Measurements from ENCODE around the gene NKG7.
"Not testable (repeated sequence)": the region's sequence is repeated elsewhere in the genome, so short reads cannot be mapped to it uniquely, and the experiment has no call there.

The NKG7 gene, protein sequence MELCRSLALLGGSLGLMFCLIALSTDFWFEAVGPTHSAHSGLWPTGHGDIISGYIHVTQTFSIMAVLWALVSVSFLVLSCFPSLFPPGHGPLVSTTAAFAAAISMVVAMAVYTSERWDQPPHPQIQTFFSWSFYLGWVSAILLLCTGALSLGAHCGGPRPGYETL

DNA sequence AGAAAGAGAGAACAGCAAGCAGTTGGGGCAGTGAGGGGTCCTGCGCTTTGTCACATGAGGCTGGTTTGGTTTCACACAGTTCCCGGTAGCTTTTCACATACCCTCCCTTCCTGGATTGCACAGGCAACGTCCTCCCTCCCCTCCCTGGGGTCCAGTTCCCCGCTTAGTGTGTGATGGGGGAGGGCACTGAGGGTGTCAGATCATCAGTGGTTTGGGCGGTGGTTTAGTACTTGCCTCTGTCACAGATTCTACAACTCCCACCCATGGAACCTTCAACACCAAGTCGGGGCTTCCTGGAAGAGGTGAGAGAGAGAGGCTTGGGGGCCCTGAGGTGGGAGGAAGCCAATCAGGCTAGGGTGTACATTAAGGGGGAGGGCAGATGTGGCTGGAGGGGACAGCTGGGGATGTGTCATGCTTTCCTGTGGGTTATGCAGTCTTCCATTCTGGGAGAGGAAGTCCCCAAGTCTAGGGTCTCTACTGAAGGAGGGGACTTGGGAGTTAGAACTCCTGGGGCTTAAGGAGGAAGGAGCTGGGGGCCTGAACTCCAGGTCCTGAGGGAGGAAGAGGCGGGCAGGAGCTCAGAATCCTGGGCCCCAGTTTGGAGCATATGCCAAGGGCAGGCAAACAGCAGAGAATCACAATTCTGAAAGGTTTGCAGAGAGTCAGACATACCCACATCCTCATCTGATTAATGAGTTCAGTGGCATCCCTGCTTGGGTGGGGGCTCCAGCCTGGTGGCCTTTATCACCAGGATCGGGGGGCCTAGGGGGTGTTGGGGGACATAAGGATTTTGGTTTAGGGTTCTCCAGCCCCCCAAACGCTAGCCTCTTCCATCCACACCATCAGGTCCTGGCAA, at the start of gene NKG7:
NKG7 (minus strand) TSS at position 6 of the 856 bp plus-strand sequence. CDS start 119 bp downstream, outside the sequence.
- DNase-seq = no peak

DNA sequence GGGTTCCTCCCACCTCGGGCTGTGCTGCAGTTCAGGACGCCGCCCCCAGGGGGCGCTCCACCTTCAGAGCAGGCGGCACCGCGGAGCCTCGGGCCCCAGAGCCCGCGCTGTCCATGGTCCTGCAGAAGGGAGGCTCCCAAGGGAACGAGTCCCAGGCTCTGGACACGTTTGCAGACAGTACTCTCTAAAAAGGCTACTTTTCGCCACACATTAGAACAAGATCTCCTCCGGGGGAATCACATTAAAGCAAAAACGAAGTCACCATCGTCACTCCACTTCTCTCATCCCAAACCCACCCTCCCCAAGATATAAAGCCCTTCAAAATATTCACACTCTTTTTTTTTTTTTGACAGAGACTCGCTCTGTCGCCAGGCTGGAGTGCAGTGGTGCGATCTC, 49.6 kb upstream of the NKG7 start:
- DNase-seq = peak; percentile 71

DNA sequence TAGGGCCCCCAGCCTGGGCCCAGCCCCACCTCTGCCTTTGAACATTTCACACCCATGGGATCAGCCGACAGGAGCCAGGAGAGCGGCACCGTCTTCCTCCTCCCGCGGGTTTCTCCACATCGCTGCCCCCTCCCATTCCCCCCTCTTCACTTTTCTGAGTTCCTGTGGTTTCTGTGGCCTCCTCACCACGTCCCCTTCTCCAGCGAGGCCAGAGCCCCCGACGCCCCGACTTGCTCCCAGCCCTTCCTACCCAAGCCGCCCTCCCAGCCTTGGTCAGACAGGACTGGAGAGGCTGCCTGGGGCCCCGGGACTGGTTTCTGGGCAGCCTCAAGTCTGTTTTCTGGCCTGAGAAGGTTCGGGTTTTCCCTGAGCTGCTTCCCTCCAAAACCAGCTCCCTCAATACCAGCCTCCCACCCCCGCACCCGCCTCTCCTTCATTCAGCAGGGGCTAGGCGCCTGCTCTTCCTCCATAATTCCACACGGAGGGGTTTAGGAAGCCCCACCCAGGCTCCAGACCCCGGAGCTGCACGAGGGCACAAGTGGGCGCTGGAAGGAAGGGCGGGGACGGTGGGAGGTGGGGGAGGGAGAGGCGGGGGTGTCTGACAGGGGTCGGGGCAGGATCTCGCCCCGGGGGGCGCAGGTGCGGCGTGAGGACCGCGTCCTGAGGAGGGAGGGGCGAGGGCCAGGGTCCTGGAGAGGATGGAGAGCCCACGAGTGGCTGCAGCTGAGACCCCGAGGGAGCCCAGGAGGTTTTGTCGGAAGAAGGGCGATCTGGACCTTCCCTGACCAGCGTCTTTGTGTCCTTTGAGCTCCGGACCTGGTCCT, 49.0 kb upstream of the NKG7 start:
- no peak for DNase-seq

DNA sequence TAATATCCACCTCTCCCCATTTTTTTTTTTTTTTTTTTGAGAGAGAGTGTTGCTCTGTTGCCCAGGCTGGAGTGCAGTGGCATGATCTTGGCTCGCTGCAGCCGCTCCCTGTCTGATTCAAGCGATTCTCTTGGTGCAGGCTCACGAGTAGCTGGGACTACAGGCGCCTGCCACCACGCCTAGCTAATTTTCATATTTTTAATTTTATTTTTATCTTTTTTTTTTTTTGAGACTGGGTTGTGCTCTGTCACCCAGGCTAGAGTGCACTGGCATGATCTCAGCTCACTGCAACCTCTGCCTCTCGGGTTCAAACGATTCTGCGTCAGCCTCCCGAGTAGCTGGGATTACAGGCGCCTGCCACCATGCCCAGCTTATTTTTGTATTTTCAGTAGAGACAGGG, 48.1 kb upstream of the NKG7 start:
- not testable (repeated sequence) for DNase-seq

DNA sequence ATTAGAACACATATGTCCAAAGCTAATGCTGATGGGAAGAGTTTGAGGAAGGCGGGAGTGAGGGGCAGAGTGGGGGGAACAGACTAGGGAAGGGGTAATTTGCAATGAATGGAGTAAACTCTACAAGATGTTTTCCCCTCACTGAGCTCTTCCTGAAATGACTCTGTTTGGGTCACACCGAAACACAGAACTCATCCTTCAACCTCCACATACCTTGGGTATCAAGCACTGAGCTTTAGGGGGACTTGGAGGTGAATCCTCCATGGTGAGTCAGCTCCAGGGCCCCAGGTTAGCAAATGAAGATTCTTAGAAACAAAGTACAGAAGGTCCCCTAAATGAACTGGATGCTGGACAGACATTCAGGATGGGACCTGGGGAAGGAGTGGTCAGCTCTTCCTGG, 46.3 kb upstream of the NKG7 start:
- no peak for DNase-seq

DNA sequence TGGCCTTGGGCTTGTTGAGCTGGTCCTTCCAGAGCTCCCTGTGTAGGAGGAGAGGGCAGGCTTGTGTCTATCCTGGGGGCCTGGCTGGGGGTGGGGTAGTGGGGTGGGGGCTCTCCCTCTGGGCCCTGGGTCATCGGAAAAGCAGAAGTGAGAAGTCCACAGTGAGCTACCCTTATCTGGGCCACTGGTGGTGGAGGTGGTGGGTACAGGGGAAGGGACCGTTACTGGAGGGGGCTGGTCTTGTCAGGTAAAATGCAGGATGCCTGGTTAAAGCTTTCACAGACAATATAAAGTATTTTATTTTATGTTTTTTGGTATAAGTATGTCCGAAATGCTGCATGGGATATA, 45.3 kb upstream of the NKG7 start:
- DNase-seq = no peak

DNA sequence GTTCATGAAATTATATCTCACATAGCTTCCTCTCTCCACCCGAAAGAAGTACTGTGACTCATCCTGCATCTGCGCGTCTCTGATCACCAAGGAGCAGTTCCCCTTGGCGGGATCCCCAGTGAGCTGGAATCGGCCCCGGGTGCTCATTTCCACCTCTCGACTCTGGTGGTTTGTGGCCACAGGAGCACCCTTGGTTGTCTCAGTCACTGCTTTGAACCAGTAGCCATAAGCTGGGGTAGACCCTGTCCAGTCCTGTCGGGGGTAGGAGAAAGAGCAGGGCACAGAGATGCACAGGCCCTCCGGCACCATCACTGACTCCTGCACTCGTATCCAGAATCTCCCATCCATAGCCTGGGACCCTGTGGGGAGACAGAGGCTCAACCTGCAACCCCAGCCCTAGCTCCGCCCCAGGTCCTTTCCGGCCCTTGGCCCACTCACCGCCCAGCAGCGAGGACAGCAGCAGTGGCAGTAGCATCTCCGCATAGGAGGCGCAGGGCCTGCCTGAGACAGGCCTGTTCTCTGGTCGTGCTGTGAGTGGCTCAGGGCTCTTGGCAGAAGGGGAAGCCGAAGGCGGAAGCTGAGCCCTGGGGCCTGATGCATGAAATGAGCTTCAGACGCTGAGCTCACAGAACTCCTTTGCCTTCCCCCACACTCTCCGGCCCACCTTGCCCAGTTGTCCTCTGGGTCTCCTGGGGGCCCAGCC, 44.8 kb upstream of the NKG7 start, which contains the start of gene SIGLEC10:
SIGLEC10 (minus strand) TSS at position 536 of the 703 bp plus-strand sequence; CDS start at position 475, 61 bp downstream.
- no peak for DNase-seq

DNA sequence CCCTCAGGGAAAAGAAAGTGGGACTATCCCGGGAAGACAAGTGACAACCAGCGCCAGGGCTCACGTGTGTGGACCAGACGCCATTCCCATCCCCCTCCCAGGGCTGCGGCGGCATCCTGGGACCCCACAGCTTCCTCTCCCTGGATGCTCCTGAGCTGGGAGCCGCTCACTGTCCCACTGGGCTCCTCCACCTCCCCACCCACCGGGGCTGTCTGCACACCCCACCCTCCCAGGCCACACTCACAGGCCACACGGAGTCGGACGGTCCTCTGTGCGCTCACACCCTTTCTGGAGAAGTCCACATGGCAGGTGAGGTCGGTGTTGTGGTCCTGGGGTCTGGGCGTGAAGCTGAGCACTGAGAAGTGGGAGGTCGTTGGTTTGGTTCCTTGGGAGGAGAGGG, 44.0 kb upstream of the NKG7 start:
- not testable (repeated sequence) for DNase-seq

DNA sequence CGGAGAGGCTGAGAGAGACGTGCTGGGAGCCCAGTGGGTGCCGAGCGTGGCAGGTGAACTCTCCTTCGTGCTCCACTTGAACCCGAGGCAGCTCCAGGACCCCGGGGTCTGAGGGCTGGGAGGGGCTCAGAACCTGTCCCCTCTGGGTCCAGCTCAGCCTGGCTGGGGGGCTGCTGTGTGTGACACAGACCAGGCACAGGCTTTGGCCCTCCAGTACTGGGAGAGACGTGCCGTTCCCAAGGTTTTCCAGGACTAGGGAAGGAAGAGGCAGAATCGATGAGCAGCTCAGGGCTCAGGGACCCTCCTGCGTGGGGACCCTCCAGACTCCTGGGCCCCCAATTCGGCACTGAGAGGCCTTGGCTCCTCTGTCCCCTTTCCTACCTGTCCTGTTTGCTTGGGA, 42.7 kb upstream of the NKG7 start:
- no peak for DNase-seq

DNA sequence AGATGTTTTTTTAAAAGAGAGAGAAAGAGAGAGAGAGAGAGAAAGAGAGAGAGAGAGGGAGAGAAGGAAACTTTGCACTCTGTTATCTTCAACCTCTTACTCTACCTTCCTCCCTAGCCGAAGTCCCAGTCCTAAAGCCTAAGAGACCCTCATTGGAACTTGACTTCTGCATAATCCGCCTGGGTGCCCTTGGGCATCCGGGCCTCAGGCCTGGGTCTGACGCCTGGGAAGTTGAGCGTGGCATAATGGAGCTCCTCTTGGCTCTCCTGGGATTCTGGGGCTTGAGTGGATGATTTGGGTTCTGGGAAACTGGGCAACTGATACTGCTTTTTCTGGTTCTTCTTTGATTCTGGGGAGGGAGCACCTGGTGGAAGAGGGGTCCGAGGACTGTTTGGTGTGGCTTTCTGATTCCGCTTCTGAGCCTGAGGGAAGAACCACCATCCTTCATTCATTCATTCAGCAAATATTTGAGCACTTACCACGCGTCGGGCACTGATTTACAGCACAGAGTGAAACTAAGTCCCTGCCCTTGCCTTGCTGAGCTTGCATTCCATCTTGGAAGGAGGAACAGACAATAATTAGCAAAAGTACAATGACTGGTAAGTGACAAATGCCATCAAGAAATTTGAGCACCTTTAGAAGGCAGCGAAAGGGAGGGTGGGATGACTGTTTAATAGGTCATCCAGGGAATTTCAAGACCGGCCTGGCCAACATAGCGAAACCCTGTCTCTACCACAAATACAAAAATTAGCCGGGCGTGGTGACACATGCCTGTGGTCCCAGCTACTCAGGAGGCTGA, 38.7 kb upstream of the NKG7 start:
- no peak for DNase-seq

DNA sequence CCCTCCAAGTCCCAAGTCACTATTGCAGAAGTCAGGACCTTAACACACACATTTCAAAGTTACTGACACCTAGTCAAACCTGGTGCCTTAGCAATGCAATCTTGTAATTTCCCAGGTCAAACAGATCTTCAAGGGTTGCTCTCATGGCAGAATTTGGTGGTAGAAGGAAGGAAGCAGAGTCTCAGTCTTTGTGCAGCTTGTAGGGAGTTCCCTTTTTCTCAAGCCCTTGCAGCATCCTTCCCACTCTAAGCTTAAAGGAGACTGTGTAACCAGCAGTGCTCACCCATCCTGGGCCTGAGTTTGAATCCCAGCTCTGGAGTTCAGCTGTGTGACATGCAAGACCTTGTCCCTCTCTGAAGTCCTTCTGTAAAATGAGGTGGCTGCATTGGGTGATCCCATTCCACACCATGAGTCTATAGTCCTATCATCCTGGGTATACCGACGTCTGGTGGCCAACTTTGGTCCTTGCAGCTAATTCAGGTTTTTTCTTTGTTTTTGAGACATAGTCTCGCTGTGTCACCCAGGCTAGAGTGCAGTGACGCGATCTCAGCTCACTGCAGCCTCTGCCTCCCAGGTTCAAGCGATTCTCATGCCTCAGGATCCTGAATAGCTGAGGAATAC, 35.2 kb upstream of the NKG7 start:
- no peak for DNase-seq

DNA sequence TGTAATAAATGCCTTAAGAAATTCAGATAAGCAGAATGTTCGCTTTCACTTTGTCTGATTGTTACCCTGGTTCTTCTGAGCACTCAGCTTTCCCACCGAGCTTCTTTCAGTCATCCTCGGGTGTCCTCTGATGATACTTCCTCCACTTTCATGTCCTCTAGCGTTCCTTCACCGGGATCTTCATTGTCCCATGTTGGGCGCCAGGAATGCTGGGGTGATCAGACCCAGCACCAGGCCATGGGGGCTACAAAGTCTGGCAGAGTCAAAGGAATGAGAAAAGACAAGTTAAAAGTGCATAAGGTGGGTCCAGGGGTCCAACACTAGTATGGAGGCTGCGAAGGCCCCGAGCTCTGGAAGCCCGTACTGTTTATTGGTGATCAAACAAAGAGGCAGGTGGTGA, 29.7 kb upstream of the NKG7 start:
- DNase-seq = no peak

DNA sequence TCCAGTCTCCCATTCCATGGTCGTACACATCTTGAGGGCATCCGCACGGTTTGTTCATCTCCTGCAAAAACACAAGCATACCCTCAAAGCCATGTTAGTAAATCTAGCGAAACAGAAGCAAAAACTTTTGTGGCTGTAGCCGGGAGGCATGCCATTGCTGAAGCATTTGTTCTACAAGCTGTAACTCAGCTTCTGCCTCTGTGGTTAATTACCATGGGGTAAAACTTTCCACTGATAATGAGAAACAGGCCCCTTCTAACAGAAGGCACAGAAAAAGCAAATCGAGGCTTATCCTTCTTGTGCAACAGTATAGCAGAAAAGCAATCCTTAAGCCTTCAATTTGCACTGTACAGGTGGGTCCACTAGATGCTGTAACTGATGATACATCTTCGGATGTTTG, 27.5 kb upstream of the NKG7 start:
- DNase-seq = not testable (repeated sequence)

DNA sequence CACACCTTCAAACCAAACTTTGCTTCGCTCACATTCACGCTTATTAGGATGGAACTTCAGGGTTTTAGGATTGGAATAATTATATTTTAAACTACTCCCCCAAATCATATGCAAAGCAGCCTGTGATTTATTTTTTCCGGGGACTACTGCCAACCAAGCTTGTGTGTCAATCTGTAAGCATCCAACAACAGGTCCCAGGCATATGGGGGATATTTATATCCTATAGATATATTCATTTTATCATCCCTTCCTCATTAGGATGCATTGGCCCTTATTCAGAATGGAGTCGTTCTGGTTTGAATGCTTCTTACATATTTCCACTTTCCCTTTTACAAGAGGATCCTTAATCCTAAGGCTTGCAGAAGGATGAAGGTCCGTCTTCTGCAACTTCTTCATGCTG, 26.8 kb upstream of the NKG7 start:
- no peak for DNase-seq

DNA sequence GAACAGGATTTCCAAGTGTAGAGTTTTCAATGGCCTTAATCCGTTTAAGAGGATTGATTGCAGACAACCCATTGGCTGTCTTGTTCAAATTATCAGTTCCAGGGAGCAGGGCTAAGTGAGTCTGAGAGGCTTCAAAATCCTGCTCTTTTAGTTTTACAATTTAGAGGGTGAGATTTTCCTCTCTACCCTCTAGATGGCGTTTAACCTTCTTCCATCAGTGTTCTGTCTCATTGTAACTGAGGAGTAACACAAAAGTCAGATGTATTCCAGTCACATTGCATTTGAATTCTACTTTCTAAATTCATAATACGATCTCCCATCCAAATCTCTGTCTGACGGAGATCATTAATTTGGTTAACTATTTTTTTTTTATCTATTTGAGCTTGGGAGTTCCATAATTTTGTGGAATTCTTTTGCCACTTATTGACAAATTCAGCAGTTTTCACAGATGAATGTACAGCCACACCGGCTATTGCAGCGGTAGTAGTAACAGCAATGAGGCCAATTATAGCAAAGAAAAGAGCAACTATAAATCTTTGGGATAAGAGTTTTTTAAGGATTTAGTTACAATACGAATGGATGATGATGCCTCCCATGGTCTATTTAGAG, 25.7 kb upstream of the NKG7 start:
- DNase-seq = peak; percentile 3

DNA sequence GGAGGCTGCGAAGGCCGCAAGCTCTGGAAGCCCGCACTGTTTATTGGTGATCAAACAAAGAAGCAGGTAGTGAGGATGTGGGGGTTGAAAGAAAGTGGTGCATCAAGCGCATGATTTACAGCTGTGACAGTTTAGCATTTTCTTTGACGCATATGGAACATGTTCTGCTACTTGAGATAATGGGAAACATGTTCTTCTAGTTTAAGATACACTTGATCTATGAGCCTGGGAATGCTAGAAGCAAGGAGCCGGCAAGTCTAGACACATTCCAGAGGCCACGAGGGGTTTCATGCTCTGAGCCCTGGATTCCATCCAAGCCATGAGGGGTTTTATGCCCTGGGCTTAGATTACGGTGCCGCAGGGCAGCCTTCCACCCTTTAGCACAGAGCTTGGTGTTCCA, 25.0 kb upstream of the NKG7 start:
- DNase-seq = not testable (repeated sequence)

DNA sequence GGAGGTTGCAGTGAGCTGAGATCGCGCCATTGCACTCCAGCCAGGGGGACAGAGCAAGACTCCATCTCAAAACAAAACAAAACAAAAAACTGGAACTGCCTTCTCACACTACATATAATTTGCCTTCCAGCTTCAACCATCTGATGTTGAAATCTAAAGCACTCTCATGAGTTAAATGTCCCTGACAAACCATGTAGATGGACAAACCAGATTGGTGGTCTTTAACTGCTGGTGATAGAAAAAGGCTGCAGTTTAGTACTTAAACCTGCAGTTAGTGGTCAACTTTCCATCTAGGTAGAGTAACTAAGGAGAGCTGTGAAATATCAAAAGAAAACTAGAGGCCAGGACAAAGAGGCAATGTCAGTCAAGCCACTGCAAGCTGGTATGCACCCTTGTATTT, 23.7 kb upstream of the NKG7 start:
- no peak for DNase-seq

DNA sequence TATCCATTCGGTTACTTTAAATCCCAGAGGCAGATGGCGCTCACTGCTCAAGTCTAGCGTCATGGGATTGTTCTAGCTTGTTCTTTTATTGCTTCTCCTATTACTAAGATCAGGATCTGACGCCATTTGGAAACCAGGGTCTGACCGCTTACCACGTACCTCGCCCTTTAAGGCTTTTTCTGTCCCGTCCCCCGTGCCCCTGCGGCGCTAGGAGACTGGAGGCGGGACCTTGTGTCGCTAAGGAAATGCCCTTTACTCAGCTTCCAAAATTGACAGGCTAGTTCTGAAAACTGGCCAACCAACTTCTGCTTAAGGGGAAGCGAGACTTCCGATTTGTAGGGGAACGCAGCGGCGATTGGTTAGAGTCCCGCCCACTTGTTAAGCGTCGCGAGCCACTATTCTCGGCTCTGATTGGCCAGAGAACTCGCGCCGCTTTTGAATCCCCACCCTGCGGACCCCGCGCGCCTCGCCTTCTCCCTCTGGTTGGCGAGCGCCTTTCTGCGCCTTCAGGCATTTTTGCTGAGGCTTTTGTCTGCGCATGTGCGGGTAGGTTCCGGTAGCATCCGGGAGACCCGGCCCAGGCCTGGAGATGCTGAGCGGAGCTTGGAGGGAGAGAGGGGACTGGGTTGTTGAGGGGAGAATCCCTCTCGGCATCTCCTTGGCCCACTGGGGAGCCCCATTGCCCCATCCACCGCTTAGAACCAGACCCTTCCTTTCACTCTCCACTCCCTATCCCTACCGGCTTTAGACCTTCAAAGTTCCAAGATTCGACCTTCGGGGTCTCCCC, 21.8 kb upstream of the NKG7 start:
- peak; percentile 96 for DNase-seq

DNA sequence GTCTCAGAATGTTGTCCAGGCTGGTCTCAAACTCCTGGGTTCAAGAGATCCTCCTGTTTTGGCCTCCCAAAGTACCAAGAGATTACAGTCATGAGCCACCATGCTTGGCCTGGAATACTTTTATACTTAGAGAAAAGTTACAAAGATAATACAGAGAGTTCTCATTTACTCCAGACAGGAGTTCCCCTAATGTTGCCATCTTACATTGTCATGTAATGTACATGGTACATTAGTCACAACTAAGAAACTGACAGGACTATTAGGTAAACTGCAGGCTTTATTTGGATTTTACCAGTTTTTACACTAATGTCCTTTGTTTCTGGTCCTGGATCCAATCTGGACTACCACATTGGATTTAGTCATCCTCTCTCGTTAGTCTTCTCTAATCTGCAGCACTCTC, 20.2 kb upstream of the NKG7 start:
- DNase-seq = no peak

DNA sequence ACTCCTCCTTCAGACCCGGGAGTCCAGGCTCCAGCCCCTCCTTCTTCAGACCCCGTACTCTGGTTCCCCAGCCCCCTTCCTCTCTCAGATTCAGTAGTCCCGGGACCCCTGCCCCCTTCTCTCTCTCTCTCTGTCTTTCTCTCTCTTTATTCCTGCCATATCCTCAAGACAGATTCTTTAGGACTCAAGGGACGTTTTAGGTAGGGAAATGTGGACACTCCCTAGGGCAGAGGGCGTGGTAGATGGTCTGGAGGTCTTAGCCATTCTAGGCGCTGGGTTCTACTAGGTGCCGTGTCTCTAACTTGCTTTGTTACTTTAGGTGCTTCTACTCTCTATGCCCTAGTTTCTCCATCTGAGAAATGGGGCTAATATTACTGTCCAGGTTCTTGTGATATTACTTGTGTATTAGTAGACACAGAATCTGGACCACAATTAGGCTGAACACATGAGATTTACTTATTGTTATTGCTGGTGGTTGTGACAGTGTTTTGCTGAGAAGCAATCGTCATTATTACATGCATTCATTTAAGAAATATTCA, 18.7 kb upstream of the NKG7 start:
- no peak for DNase-seq

Data from kidney glomerular epithelial cell (primary cell).